Testis (tissue), 2 donors: ENCODE results near the gene COQ8A.

ENCODE experiments used
- CTCF ChIP-seq, 3 experiments: fragments of 450-650 bp in 2 of 3; fragments of 200-600 bp in 1 of 3; sonication (generic) in 1 of 3; IDR thresholded peaks; one replicate each; pipeline ENCODE4 v1.5.1; 2016 to 2019; ENCODE audit warnings: antibody characterized with exemption in 3 of 3, mild to moderate bottlenecking in 2 of 3, moderate library complexity in 1 of 3
- POLR2A ChIP-seq: fragments of 450-650 bp; IDR thresholded peaks from one replicate; pipeline ENCODE4 v1.6.1; 2017; ENCODE audit warnings: antibody characterized with exemption, mild to moderate bottlenecking, moderate library complexity

- TF ChIP-seq POLR2A = no peak
- TF ChIP-seq CTCF (IDR thresholded peaks at IDR 0.05) = no peak
These were observed 13.2 kb downstream of the COQ8A start for GRCh38 chr1:226953175-226953800.
